HT-29 (cell line): ENCODE data around the gene PAK4. TPM values are rescaled to one million over a fixed set of nuclear protein-coding genes. Genes with fewer than 3 reads are reported as not detected.
"Not testable (repeated sequence)": the region's sequence is repeated elsewhere in the genome, so short reads cannot be mapped to it uniquely, and the experiment has no call there.

ENCODE experiments used
- DNase-seq: peaks from one replicate; pipeline ENCODE4 v3.0.0-alpha.2; 2015; ENCODE audit warnings: low spot score
- total RNA-seq: library from RNA; depleted of rRNA; stranded (reverse); fragments of >200 nt; shearing (Covaris generic); gene quantifications from 2 replicates; pipeline ENCODE4 v1.2.3, GENCODE V29; 2014; rRNA removed

Gene PAK4
- total RNA-seq, 1 experiment from 2014 or later, result 46.5 TPM

DNA sequence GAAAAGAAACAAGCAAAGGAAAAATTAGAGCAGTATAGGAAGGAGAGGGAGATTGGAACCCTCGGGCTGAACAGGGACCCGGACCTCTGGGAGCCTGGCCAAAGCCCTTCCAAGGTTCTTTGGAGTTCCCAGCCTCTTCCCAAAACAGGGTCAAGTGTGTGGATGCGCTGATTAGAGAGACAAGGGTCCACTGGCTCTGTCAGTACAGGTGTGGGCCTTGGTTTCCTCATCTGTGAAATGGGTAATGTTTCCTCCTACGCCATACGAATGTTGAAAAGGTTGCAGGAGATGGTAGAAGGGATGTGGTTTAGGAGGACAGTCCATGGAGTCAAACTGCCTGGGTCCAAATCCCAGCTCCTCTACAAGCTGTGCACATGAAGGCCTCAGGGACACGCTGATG, 80.5 kb downstream of the PAK4 start:
- no peak for DNase-seq

DNA sequence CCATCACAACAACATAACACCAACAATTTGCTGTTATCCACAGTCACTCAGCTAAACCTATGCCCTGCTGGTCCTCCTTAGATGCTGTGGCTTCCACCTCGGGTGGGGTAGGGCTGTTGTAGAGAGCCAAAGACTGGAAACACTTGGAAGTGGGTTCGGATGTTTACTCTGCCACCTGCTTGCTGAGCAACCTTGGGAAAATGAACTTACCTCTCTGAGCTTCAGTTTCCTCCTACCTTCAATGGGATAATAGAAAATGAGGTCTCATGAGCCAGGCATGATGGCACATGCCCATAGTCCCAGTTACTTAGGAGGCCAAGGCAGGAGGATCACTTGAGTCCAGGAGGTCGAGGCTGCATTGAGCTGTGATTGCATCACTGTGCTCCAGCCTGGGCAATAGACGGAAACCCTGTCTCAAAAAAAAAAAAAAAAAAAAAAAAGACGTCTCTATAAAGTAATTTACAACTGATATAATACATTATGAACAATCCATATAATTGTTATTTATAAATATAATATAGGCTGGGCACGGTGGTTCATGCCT, 81.8 kb downstream of the PAK4 start:
- DNase-seq, result no peak

DNA sequence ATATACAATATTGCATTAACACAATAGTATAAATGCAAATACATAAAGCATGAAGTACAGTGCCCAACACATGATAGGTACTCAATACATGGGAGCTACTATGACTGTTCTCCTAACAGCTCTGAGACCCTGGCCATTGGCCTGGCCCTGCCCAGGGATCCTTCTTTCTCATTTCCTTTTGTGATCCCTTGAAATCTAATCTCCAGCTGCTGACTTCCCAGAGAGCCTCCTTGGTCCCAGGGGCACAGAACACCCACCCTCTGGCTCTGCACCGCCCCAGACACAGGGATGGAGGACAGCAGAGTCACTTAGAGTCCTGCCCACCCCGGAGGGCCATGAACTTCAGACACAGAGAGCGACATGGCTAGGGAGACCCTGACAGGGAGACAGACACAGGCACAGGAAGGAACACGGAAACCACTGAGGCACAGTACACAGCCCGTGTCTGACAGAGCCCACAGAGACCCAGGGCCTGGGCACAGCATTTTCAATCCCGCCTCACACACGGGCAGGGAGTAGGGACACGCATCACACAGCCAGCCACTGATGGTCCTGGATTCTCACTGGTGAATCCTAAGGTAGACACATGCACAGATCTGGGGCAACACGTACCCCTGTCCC, 82.7 kb downstream of the PAK4 start:
- DNase-seq, result no peak

DNA sequence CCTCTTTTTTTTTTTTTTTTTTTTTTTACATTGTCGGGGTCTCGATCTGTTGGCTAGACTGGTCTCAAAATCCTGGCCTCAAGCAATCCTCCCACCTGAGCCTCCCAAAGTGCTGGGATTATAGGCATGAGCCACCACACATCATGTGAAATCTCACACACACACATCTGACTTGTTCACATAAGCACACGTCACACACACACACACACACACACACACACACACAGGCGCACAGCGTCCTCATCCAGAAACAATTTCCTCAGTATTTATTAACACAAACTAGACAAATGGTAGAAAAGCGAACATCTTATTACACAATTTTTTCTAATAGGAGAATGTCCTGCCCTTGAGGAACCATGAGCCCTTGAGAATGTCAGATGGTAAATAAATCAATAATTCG, 83.6 kb downstream of the PAK4 start:
- no peak for DNase-seq

DNA sequence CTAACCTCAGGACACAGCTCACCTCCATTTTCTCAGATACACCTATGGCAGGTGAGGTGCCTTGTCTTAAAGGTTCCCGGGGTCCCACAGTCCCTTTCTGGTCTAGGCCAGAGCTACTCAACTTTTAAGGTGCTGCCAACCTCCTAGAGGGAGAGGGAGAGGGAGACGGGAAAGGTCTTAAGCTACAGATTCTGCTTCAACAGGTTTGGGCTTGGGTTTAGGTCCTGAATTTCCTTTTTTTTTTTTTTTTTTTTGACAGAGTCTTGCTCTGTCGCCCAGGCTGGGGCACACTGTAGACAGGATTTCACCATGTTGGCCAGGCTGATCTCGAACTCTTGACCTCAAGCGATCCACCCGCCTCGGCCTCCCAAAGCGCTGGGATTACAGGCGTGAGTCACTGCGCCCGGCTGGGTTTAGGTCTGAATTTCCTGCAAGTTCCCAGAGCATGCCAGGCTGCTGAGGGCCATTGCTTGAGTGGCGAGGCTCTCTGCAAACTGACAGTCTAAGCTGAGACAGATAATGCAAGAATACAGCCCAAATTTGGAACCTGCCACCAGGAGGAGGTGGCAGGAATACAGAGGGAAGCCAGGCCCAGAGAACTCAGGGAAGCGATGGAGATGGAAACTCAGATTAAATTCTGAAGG, 86.3 kb downstream of the PAK4 start:
- DNase-seq, result no peak

DNA sequence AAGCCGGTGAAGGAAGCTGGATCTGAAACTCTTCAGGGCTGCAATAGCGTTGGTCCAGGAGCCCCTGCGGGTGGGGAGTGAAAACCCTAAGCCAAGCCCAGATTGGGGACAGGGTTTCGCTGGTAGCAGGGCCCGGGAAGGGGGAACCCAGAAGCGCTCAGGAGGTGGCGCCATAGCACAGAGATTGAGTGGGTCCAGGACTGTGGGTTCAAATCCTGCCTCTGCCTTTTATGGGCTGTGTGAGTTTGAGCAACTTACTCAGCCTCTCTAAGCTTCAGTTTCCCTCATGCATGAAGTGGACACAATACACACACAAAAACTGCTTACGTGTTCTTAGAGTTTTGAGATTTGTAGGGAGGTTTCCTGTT, 86.8 kb downstream of the PAK4 start:
- DNase-seq, result peak; percentile 61

DNA sequence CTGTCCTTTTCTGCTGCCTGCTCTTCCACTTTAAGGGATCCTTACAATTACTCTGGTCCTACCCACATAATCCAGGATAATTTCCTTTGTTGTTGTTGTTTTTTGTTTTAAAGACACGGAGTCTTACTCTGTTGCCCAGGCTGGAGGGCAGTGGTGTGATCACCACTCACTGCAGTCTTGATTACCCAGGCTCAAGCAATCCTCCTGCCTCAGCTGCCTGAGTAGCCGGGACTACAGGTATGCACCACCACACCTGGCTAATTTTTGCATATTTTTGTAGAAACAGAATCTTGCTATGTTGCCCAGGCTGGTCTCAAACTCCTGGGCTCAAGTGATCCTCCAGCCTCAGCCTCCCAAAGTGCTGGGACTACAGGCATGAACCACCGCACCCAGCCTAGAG, 89.7 kb downstream of the PAK4 start:
- DNase-seq, result not testable (repeated sequence)

DNA sequence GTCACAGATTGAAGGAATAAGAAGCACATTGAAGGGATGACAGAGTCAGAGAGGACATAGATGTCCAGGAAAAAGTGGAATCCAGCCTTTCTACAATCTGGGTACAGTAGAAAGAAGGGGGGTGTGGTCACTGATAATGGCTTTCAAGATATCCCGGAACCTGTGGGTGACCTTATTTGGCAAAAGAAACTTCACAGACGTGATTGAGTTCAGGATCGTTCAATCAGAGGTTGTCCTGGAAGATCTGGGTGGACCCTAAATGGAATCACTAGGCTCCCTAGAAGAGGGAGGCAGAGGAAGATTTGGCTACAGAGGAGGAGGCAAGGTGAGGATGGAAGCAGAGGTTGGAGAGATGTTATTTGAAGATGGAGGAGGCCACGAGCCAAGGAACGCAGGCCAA, 91.5 kb downstream of the PAK4 start:
- DNase-seq, result no peak

DNA sequence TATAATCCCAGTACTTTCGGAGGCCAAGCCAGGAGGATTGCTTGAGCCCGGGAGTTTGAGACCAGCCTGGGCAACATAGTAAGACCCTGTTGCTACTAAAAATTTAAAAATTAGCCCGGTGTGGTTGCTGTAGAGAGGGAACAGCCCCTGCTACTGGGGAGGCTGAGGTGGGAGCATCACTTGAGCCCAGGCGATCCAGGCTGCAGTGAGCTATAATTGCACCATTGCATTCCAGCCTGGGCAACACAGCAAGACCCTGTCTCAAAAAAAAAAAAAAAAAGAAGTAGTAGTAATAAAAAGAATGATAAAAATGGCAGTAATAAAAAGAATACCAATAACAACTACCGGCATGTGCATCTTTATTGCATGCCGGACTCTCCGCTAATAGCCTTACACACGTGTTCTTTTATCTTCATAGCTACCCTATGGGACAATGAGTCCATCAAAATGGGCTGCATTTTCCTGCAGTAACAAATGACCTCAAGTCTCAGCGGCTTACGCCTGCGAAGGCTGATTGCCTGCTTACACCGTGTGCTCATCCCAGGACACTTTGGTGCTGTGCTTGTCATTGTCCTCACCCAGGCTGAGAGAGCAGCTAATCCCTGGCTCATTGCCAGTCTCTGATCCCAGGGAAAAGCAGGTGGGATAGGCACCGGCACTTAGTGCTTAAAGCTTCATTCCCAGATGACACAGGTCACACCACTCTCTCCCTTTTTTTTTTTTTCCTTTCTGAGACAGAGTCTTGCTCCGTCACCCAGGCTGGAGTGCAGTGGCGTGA, 92.8 kb downstream of the PAK4 start:
- DNase-seq, result no peak

DNA sequence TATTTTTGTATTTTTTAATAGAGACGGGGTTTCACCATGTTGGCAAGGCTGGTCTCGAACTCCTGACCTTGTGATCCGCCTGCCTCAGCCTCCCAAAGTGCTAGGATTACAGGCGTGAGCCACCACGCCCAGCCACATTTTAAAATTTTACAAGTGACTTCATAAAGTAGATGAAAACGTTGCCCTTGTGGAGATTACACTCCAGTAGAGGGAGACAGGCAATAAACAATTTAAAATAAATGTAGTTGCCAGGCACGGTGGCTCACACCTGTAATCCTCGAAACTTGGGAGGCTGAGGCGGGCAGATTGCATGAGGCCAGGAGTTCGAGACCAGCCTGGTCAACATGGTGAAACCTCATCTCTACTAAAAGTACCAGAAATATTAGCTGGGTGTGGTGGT, 93.5 kb downstream of the PAK4 start:
- DNase-seq, result not testable (repeated sequence)

DNA sequence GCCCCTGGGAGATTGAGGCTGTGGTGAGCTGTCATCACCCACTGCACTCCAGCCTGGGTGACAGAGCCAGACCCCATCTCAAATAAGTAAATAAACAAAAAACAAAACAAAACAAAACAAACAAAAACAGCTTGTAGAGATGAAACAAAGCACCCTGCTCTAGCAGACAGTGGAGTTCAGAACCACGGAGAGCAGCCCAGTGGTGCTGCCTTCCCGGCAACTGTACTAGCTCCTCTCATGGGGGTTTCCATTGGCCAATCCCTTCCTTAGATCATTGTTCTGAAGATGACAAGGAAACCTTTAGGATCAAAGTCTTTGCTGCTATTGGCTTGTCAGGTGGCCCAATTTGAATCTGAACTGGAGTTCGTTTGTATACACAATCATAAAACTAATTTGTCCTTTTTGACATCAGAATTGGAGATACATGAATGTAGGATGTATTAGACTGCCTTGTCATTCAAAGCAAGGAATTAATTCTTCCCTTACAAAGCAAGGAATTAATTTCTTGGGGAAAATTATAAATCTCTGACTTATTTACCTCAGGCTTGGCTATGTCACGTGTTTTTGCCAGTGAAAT, 98.2 kb downstream of the PAK4 start:
- DNase-seq, result peak; percentile 52

DNA sequence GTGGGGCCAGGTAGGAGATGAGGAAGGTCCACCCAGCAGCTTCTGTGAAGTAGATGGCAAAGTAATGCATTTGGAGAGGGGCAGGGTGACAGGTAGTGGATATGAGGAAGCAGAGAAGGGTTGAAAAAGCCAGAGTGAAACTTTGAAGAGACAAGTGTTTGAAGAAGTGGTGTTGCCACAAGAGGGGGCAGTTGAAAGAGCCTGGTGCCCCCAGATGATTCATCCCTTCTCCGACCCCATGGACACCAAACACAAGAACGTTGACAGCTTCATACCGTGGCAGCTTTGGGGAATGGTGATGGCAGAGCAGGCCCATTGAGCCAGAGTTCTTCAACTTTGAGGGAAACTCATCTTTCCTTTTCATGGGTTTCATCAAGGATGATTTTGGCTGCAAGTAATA, 99.3 kb downstream of the PAK4 start:
- DNase-seq, result no peak

Other genes with a start within 250 kb of the PAK4 start
- gene RINL, start 247.5 kb upstream of the PAK4 start, total RNA-seq, result 8.6 and 13.1 TPM in 2 replicates
- 69.8 and 86.7 TPM in 2 replicates for gene SIRT2, start 226.2 kb upstream of the PAK4 start, total RNA-seq
- gene NFKBIB, start 225.8 kb upstream of the PAK4 start, total RNA-seq, result 101 and 106 TPM in 2 replicates
- gene CCER2, start 213.6 kb upstream of the PAK4 start, total RNA-seq, result 0.16 TPM in 1 of 2 replicates, not detected in the other
- 100 and 110 TPM in 2 replicates for gene SARS2, start 195.0 kb upstream of the PAK4 start, total RNA-seq
- gene MRPS12, start 194.8 kb upstream of the PAK4 start, total RNA-seq, result 350 and 367 TPM in 2 replicates
- gene FBXO17, start 150.0 kb upstream of the PAK4 start, total RNA-seq, result not detected in 2 replicates
- gene FBXO27, start 93.2 kb upstream of the PAK4 start, total RNA-seq, result not detected in 2 replicates
- not detected in 2 replicates for gene ACP7, start 41.4 kb upstream of the PAK4 start, total RNA-seq
- gene NCCRP1, start 71.2 kb downstream of the PAK4 start, total RNA-seq, result 0.31 TPM in 1 of 2 replicates, not detected in the other
- not detected in 2 replicates for gene SYCN, start 78.5 kb downstream of the PAK4 start, total RNA-seq
- not detected in 2 replicates for gene IFNL3, start 119.2 kb downstream of the PAK4 start, total RNA-seq
- not detected in 2 replicates for gene IFNL4, start 123.1 kb downstream of the PAK4 start, total RNA-seq
- gene IFNL2, start 142.6 kb downstream of the PAK4 start, total RNA-seq, result not detected in 2 replicates
- not detected in 2 replicates for gene IFNL1, start 170.6 kb downstream of the PAK4 start, total RNA-seq
- gene LRFN1, start 195.1 kb downstream of the PAK4 start, total RNA-seq, result 0.38 and 0.44 TPM in 2 replicates
- not detected in 2 replicates for gene GMFG, start 210.3 kb downstream of the PAK4 start, total RNA-seq
- 220 and 230 TPM in 2 replicates for gene SAMD4B, start 216.6 kb downstream of the PAK4 start, total RNA-seq